ENCODE data around the gene FAM217B. TPM values are rescaled to one million over a fixed set of nuclear protein-coding genes. Genes with fewer than 3 reads are reported as not detected.
"Not testable (repeated sequence)": the region's sequence is repeated elsewhere in the genome, so short reads cannot be mapped to it uniquely, and the experiment has no call there.

FAM217B gene
- total and polyA plus RNA-seq, 2 experiments from 2014 or later = 11.3 to 22.0 TPM

DNA sequence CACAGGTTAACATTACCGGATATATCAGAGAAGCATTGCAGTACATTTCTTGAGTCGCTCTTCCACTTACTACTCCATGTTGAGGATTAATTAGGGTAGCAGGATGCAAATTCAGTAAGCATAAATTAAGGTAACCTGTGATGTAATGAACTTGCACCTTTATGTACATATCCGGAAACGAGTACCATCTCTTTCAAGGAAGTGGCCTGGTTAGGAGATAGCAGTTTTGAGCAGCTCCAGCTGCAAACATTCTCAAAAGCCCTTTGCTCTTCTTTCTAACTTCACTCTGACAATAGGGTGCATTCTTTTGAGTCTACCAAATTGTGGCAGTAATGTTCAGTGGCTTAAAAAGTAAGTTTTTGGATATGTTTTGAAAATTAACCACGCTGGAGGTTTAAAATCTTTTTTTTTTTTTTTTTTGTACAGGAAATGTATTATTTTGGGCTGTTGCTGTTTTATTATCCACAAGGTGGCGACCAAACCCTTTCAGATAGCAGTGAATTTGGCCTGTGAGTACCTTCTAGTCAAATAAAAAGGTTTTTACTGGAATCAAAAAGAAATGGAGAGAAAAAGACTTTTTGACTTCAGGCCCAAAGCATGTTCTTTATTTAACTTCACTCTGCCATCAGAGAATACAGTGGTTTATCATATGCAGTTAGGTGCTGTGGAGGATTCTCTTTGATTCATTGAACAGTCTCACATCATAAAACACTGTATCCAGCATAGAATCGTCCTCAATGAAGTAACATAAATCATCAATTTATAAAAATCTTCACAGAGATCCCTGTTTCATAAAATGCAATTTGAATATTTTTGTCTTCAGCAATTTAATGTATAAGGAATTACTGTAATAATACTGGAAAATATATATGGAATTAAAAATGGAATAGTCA, 8.9 kb downstream of the FAM217B start:
- peaks cover 6% of the 10 kb centered on the region for H3K36me3 ChIP-seq
- H3K9me3 ChIP-seq (ENCODE audit: low read depth) = no peaks in the 10 kb centered on the region
- H3K27ac ChIP-seq = no peak overlapping the region
- peaks cover 15% of the 10 kb centered on the region for H3K4me1 ChIP-seq (ENCODE audit: low read depth)
- no peak overlapping the region for H3K4me3 ChIP-seq
- TF ChIP-seq, protein P1, sequence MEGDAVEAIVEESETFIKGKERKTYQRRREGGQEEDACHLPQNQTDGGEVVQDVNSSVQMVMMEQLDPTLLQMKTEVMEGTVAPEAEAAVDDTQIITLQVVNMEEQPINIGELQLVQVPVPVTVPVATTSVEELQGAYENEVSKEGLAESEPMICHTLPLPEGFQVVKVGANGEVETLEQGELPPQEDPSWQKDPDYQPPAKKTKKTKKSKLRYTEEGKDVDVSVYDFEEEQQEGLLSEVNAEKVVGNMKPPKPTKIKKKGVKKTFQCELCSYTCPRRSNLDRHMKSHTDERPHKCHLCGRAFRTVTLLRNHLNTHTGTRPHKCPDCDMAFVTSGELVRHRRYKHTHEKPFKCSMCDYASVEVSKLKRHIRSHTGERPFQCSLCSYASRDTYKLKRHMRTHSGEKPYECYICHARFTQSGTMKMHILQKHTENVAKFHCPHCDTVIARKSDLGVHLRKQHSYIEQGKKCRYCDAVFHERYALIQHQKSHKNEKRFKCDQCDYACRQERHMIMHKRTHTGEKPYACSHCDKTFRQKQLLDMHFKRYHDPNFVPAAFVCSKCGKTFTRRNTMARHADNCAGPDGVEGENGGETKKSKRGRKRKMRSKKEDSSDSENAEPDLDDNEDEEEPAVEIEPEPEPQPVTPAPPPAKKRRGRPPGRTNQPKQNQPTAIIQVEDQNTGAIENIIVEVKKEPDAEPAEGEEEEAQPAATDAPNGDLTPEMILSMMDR (IDR thresholded peaks at IDR 0.05; ENCODE audit: low read depth, low read length) = peak; percentile 67
- DNase-seq (ENCODE audit: low read depth in 1 of 2, low spot score in 1 of 2) = peak; percentile 60 to 73
- no peaks in the 10 kb centered on the region for H3K27me3 ChIP-seq

DNA sequence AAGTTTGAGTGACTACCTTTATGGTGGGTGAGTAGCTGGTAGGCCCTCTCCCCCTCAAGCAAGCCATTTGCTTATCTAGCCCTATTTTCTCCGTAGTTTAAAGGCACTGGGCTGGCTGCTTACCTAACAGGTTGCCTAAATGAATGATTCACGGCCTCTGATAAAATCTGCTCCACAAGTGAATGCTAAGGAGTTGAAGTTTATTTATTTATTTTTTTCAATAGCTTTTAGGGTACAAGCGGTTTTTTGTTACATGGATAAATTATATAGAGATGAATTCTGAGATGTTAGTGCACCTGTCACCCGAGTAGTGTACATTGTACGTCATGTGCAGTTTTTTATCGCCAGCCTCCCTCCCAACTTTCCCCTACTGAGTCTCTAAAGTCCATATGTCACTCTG, 9.7 kb downstream of the FAM217B start:
- Histone ChIP-seq H3K27ac (no peak overlapping the region), H3K27me3 (no peaks in the 10 kb centered on the region), H3K4me1 (ENCODE audit: low read depth) (peaks cover 15% of the 10 kb centered on the region), H3K4me3 (no peak overlapping the region), H3K36me3 (no peaks in the 10 kb centered on the region), H3K9me3 (ENCODE audit: low read depth) (no peaks in the 10 kb centered on the region)
- TF ChIP-seq, protein P1 (IDR thresholded peaks at IDR 0.05; ENCODE audit: low read depth, low read length) = no peak
- DNase-seq (ENCODE audit: low read depth in 1 of 2, low spot score in 1 of 2) = no peak

DNA sequence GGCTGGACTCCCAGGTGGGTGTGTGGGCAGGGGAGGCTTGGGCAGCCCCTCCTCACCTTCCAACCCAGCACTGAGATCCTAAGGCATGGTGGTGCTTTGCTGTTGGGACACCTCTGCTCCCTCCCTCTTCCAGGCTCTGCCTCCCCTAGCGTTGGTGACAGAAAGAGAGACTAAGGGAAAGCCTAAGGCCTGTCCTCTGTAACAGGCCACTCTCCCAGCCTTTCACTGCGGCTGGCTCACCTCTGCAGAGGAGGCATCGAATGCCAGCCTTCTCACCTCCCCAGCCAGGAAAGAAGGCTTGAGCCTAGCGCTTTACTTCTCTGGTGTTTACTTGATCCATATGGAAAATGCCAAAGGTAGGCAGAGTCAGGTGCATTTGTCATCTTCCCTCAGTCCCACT, 14.5 kb downstream of the FAM217B start:
- Histone ChIP-seq H3K4me1 (ENCODE audit: low read depth) (no peaks in the 10 kb centered on the region), H3K36me3 (no peaks in the 10 kb centered on the region), H3K27me3 (no peaks in the 10 kb centered on the region), H3K27ac (no peak overlapping the region), H3K9me3 (ENCODE audit: low read depth) (no peaks in the 10 kb centered on the region), H3K4me3 (no peak overlapping the region)
- no peak for DNase-seq (ENCODE audit: low read depth in 1 of 2, low spot score in 1 of 2)
- TF ChIP-seq, protein P1 (IDR thresholded peaks at IDR 0.05; ENCODE audit: low read depth, low read length) = no peak

DNA sequence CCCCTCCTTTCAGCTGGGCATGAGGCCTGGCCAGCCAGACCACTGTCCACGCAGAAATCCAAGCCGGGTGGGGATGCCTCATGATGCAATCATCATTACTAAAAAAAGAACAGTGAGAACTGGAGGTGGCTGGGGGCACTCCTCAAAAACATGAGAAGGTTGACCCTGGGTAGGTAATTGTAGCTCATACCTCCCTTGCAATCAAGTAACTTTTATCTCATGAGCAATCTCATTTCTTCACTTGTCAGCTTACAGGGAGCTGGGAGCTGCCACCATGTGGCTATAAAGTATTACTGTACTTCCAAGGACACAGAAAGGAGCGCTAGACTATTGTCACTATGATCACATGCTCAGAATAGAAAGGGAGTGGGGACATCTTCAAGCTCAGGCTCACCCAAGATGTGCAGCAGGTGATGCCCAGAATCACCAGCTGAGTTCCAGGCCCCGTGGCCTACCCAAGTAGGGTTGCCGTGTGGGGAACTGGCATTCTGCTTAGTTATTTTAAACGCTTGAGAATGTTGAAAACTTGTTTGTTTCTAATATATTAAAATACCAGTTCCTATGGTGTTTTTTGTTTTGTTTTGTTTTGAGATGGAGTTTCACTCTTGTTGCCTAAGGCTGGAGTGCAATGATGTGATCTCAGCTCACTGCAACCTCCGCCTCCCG, 15.1 kb downstream of the FAM217B start:
- DNase-seq (ENCODE audit: low read depth in 1 of 2, low spot score in 1 of 2) = no peak
- Histone ChIP-seq H3K27ac (no peak overlapping the region), H3K4me3 (no peak overlapping the region), H3K9me3 (ENCODE audit: low read depth) (no peaks in the 10 kb centered on the region), H3K27me3 (no peaks in the 10 kb centered on the region), H3K36me3 (no peaks in the 10 kb centered on the region), H3K4me1 (ENCODE audit: low read depth) (no peaks in the 10 kb centered on the region)
- TF ChIP-seq, protein P1 (IDR thresholded peaks at IDR 0.05; ENCODE audit: low read depth, low read length) = no peak

DNA sequence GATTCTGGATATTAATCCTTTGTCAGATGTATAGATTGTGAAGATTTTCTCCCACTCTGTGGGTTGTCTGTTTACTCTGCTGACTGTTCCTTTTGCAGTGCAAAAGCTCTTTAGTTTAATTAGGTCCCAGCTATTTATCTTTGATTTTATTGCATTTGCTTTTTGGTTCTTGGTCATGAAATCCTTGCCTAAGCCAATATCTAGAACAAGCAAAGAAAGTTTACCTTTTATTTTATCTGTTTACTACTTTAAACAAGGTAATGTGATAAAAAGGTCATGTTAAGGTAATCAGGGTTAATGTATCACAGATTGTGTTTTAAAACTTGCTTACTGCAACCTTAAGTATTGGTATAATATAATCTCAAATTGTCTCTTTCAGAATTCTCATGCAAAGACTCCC, 17.4 kb downstream of the FAM217B start:
- not testable (repeated sequence) for DNase-seq (ENCODE audit: low read depth in 1 of 2, low spot score in 1 of 2); H3K9me3 ChIP-seq (ENCODE audit: low read depth); H3K27me3 ChIP-seq; H3K36me3 ChIP-seq; H3K27ac ChIP-seq; H3K4me1 ChIP-seq (ENCODE audit: low read depth); H3K4me3 ChIP-seq

DNA sequence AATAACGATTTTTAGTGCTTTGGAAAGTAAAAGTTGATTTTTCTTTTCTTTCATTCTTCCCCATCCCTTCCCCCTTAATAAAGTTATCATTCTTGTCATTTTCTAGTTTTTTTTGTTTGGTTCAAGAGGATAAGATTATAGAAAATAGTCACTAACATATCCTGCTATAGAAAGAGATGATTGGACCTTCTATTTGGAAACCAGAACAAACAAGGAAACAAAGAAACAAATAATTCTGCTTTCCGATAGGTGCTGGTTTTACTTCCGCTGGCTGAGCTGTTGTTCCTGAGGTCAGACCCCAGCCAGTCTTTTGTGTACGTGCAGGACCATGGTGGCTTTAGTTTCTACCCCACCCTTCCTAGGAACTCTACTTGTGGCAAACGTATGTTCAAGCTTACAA, 17.9 kb downstream of the FAM217B start, which contains the start of gene CDH26:
Gene CDH26, plus strand, starts transcription at position 301 of the 400 bp plus-strand sequence. CDS start 304 bp downstream, outside the sequence.
- Histone ChIP-seq H3K4me1 (ENCODE audit: low read depth) (no peaks in the 10 kb centered on the region), H3K27me3 (no peaks in the 10 kb centered on the region), H3K9me3 (ENCODE audit: low read depth) (no peaks in the 10 kb centered on the region), H3K36me3 (no peaks in the 10 kb centered on the region), H3K27ac (no peak within 1 kb of the TSS), H3K4me3 (no peak within 1 kb of the TSS)
- DNase-seq (ENCODE audit: low read depth in 1 of 2, low spot score in 1 of 2) = no peak
- TF ChIP-seq, protein P1 (IDR thresholded peaks at IDR 0.05; ENCODE audit: low read depth, low read length) = no peak

All from cardiac muscle cell (in vitro differentiated cells and primary cell).